Body of pancreas (tissue), 4 donors: ENCODE results near the gene EYA3.

Experiments used
- POLR2A ChIP-seq, 3 donors: fragments of 450-650 bp; IDR thresholded peaks; one replicate each; pipeline ENCODE4 v1.6.1; 2016; ENCODE audit warnings: antibody characterized with exemption in 3 of 3, mild to moderate bottlenecking in 2 of 3
- TF ChIP-seq, protein P1 (sequence below), 7 experiments: fragments of 450-650 bp in 4 of 7; fragments of 200-600 bp in 3 of 7; sonication (generic) in 3 of 7; IDR thresholded peaks; one replicate each; pipeline ENCODE4 v1.5.1; 2016 to 2019; ENCODE audit warnings: antibody characterized with exemption in 7 of 7

DNA sequence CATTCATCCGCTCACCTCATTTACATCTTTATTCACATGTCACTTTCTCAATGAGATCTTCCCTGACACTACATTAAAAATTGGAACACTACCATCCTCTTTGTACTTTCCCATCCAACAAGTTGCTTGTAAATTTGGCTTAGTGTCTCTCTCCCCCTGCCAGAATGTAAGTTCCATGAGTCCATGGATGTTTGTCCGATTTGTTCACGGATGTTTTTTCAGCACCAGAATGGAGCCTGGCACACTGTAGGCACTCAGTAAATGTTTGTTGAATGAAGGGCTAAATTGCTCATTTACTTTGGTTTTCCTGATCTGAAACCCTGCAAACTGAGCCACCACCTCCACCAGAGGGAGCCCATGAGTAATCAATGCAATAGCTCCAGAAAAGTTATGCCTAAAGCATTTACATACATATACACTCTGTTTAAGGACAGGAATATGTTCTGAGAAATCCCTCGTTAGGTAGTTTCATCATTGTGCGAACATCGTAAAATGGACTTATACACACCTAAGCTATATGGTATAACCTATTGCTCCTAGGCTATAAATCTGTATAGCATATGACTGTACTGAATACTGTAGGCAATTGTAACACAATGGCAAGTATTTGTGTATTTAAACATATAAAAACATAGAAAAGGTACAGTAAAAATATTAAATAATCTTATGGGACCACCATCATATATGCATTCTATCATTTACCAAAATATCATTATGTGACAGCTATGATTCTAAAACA is 2.8 kb upstream of the EYA3 start:
- TF ChIP-seq, protein P1, sequence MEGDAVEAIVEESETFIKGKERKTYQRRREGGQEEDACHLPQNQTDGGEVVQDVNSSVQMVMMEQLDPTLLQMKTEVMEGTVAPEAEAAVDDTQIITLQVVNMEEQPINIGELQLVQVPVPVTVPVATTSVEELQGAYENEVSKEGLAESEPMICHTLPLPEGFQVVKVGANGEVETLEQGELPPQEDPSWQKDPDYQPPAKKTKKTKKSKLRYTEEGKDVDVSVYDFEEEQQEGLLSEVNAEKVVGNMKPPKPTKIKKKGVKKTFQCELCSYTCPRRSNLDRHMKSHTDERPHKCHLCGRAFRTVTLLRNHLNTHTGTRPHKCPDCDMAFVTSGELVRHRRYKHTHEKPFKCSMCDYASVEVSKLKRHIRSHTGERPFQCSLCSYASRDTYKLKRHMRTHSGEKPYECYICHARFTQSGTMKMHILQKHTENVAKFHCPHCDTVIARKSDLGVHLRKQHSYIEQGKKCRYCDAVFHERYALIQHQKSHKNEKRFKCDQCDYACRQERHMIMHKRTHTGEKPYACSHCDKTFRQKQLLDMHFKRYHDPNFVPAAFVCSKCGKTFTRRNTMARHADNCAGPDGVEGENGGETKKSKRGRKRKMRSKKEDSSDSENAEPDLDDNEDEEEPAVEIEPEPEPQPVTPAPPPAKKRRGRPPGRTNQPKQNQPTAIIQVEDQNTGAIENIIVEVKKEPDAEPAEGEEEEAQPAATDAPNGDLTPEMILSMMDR (IDR thresholded peaks at IDR 0.05), result peak; percentile 50 to 78 (median 72)
- no peak for TF ChIP-seq POLR2A (IDR thresholded peaks at IDR 0.05)
